GM18505 (cell line): ENCODE results near the gene SDHC.
"Not testable (repeated sequence)": the region's sequence is repeated elsewhere in the genome, so short reads cannot be mapped to it uniquely, and the experiment has no call there.

Experiments
- ATAC-seq: cut with Tn5 transposase; IDR thresholded peaks from one replicate; pipeline ENCODE4 v1.9.1; 2021; ENCODE audit not compliant: unreplicated experiment
- POLR2A ChIP-seq: IDR thresholded peaks from 4 replicates; pipeline ENCODE4 v1.6.1; 2011; ENCODE audit warnings: borderline replicate concordance; ENCODE audit not compliant: insufficient read depth, insufficient read length; ENCODE audit errors: extremely low read depth

Gene SDHC

DNA sequence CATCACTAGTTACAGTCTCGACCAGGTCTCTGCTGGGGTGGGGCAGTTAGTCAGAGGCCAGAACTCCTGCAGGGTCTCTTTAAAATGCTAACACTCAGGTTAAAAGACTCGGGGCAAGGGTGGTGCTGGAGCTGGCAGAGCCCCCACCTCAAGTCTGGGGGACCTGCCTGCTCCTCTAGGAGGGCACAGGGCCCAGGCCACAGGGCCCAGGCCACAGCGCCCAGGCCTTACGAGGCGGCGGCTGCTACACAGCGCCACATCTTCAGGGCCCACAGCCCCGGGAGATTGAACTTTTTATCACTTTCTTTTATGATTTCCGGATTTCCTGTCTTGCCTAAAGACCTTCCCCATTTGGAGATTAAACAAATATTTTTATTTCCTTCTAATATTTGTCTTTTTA lies 14.8 kb upstream of the SDHC start:
- TF ChIP-seq POLR2A = no peak
- no peak for ATAC-seq

DNA sequence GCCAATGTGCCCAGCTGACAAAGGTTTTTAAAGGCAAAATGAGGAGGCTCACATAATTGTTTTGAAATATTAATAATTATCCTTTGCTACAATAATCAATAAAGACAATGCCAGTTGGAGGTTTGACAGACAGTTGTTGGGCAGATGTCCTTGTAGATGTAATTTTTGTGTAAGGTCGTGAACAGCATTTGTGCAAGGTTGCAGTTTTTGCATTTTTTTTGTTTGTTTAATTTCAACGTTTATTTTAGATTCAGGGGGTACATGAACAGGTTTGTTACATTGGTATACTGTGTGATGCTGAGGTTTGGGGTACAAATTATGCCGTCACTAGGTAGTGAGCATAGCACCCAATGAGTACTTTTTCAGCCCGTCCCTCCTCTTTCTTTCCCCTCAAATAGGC lies 13.7 kb upstream of the SDHC start:
- ATAC-seq = no peak
- no peak for TF ChIP-seq POLR2A

DNA sequence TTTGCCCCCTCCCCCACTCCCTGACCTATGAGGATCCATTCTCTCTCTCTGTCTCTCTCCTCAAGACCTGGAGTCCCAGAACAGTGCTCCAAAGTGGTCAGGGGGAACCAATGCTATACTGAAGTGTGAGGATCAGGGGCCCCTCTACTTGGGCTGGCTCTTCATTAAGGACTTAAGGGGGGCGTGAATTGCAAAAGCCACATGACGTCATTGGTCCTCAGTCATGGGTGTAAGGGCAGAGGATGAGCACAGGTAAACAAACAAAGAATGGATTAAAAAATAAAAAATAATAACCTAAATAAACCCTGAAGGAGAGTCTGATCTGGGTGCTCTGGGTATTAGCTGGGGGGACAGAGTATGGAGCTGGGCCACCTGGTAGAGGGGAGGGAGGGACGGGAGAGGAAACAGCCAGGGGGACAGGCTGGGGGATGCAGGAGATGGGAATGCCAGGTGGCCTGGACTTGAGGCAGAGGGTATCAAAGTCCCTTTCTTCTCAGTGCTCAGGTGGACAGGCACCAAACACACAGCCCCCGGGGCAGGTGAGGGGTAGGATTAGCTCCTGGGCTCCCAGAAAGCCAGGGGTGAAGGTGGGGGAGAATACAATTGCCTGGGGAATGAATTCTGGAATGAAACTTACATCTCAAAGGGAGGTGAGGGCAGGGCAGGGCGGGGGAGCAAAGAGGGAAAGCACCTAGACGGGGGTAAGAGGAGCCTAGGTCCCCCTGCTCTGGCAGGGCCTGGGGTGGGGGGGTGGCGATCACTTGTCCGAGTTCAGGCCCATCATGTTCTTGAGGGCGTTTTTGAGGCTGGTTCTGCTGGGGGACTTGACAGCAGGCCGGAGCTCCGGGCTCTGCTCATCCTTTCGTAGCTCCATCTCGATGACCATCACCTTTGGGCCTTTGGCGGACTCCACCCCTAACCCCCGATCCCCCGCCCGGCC lies 9.0 kb upstream of the SDHC start:
- no peak for TF ChIP-seq POLR2A
- no peak for ATAC-seq

DNA sequence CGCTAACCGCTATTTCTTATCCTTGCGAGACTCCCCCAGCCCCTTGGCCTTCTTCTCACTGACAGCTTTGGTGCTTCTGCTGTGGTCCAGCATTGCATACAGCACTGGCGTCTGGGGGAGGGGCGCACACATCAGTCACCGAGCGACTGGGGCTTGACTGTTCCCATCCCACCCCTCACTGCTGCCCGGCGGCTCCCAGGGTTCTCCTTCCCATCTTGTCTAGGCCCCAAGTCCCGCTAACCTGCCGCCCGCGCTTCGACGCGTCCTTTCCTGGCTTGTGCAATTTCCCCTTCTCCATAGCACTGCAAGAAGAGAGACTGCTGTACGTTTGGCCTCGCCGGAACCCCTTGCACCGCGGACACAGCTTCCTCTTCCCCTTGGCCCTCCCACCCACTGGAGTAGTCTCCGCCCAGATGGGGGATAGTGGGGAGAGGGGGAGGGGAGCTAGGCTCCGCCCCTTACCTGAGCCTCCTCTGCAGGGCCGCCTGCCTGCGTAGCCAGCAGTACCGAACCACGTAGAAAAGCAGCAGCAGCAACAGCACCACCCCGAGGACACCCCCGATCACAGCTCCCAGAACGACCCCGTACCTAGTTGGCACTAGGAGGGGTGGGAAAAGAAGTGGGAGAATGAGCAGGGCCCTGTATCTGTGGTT lies 8.2 kb upstream of the SDHC start:
- peak; percentile 56 for ATAC-seq

DNA sequence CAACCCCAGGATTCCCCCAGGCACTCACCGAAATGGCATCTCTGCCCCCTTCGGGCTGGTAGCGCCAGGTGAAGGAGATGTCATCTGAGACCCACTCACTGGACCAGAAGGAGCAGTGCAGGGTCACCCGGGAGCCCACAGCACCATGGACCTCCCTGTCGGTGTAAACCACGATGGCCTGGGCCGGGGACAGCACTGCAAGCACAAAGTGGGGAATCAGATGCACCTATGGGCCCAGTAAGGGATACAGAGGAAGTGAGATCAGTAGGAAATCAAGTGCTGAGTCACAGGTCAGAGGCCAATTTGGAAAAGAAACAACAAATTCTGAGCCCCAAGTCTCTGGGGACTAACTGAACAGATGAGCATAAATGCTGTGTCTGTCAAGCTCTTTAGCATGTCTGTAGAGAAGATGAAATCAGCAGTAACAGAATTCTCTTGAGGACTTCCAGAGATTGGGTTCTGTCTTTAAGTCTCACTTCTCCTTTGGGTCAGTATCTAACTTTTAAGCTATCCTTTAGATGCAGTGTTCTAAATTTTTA lies 6.9 kb upstream of the SDHC start:
- no peak for ATAC-seq
- TF ChIP-seq POLR2A = no peak

More for the DNA sequence above, 8.2 kb upstream of the SDHC start:
- TF ChIP-seq POLR2A = peak; percentile 69

DNA sequence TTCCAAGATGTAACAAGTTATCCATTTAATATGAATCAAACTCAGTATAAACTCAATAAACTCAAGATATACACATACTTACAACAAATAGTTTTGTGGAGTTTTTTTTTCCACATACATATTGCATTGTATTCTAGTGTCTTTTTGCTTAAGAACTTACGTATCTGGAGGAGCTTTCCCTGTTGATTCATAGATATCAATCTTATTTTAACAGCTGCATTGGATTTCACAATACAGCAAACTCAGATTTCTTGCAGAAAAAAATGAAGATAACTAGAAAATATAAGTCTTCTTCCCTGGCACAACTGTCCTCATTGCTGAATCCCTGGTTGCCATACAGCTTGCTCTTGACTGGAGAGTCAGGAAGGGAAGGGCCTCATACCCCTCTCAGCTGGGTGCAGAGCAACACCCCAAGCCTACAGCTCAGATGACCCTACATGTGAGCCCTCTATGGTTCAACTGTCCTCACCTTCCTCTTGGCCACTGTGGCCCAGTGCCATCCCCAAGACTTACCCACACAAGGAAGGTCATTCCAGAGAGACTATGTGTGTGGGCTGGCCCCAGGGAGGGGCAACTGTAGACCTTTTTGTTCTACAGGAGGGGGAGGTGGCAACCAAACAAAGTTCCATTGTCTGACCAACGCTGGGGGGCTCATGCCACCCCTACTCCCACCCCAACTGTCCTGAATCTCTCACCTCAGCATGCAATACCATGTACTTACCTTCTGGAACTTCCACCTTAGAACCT lies 6.1 kb upstream of the SDHC start:
- no peak for ATAC-seq
- TF ChIP-seq POLR2A = no peak

DNA sequence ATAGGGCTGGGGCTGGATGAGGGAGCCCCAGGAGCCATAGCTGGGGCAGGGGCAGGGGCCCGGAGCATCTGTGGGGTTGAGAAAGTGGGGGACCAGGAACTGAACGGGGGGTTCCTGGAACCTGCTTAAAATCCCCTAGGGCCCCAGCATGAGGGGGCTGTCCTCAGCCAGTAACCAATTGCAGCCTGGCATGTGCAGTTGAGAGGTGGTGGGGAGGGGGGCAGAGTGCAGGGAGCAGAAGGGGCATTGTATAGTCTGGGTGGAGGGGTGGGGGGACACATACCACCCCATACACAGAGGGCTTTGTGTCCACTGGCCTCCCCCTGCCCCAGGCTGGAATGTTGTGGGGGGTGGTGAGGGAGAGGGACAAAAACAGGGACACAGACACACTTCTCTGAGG lies 4.3 kb upstream of the SDHC start, which contains the start of gene MPZ:
MPZ (minus strand) TSS at position 101 of the 400 bp plus-strand sequence; CDS start at position 38, 63 bp downstream.
- ATAC-seq = no peak

DNA sequence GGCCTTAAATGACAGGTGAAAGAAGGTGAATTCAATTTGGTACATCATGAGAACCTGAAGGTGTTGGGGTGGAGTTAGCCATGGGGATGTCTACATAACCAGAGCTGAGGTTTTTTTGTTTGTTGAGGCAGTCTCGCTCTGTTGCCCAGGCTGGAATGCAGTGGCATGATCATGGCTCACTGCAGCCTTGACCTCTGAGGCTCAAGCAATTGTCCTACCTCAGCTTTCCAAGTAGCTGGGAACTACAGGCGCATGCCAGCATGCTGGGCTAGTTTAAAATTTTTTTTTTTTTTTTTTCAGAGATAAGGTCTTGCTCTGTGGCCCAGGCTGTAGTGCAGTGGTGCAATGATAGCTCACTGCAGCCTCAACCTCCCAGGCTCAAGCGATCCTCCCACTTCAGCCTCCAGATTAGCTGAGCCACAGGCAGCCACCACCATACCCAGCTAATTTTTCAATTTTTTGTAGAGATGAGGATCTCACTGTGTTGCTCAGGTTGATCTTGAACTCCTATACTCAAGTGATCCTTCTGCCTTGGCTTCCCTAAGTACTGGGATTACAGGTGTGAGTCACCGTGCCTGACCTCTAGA lies 2.5 kb upstream of the SDHC start:
- ATAC-seq = no peak
- no peak for TF ChIP-seq POLR2A

More for the DNA sequence above, 4.3 kb upstream of the SDHC start, which contains the start of gene MPZ:
- no peak for TF ChIP-seq POLR2A

DNA sequence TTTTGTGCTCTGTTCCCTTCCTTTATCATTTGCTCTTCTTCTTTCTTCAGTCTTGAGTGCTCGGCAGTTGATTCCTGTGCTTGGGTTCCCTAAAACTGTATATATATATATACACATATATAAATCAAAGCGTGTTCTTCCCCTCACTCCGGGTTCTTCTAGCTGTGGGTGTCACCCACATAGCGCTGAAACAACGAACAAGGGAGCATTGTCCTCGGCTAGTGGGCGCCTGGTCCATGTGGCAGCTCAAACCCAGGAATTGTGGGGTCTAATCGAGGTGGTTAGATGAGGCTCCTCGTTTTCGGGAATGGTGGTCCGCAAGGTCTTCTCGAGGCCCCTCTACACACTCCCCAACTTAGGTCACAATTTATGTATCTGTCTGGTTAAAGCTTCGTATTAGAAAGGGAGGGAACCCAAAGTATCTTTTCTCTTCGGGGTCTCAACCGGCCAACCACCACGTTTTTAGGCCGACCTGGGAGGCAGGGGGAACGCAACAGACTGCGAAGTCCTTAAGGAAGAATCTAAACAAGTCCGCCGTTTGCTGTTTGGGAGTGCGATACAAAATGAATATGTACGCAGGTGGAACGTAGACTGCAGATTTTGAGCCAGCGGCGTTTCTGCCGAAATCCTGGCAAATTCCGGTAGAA lies 504 bp upstream of the SDHC start:
- ATAC-seq = peak; percentile 7
- TF ChIP-seq POLR2A = no peak

DNA sequence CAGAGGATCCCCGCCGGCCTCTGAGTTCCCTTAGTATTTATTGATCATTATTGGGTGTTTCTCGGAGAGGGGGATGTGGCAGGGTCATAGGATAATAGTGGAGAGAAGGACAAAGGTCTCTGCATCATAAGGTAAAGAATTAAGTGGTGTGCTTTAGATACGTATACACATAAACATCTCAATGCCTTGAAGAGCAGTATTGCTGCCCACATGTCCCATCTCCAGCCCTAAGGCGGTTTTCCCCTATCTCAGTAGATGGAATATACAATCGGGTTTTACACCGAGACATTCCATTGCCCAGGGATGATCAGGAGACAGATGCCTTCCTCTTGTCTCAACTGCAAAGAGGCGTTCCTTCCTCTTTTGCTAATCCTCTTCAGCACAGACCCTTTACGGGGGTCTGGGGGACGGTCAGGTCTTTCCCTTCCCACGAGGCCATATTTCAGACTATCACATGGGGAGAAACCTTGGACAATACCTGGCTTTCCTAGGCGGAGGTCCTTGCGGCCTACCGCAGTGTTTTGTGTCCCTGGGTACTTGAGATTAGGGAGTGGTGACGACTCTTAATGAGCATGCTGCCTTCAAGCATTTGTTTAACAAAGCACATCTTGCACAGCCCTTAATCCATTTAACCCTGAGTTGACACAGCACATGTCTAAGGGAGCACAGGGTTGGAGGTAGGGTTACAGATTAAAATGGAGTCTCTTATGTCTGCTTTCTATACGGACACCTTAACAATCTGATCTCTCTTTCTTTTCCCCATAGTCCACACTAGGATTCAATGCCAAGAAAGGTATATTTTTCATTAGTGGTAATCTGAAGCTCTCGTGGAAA lies 1.9 kb downstream of the SDHC start:
- not testable (repeated sequence) for ATAC-seq

DNA sequence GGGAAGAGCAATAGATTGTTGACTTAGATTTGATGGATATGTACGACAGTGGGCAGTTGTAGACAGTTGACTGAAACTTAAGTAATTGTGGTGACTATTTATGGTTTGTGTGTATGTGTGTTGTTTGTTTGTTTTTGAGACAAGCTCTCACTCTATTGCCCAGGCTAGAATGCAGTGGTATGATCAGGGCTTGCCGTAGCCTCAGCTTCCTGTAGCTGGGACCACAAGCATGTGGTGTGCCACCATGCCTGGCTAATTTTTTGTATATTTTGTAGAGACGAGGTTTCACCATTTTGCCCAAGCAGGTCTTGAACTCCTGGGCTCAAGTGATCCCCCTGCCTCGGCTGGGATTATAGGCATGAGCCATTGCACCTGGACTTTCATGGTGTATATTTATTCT lies 9.8 kb downstream of the SDHC start:
- TF ChIP-seq POLR2A = no peak
- no peak for ATAC-seq

DNA sequence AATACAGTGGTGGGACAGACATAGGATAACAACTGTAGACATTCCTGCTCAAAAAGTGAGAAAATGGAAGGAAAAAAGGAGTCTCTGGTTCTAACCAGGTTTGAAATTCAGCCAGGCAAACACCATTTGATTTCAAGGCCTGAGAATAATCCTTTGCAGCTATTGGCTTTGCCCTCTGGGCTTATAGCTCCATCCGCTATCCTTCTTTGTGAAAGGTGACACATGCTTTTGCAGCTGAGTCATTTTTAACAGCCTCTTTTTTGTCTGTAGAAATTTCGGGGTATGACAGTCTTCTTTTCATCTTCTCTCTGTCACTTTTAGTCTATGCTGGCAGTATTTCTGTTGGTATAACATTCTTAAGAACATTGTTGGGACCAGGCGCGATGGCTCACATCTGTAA lies 16.2 kb downstream of the SDHC start:
- no peak for TF ChIP-seq POLR2A
- ATAC-seq = no peak
